ENCODE data around the gene ATP5F1D. TPM values are rescaled to one million over a fixed set of nuclear protein-coding genes. Genes with fewer than 3 reads are reported as not detected.
A peak's percentile ranks its signal among the peaks of the same experiment; 100 is the strongest.

ATP5F1D gene
- total RNA-seq, 2 donors from 2014 or later = 104 to 115 TPM

DNA sequence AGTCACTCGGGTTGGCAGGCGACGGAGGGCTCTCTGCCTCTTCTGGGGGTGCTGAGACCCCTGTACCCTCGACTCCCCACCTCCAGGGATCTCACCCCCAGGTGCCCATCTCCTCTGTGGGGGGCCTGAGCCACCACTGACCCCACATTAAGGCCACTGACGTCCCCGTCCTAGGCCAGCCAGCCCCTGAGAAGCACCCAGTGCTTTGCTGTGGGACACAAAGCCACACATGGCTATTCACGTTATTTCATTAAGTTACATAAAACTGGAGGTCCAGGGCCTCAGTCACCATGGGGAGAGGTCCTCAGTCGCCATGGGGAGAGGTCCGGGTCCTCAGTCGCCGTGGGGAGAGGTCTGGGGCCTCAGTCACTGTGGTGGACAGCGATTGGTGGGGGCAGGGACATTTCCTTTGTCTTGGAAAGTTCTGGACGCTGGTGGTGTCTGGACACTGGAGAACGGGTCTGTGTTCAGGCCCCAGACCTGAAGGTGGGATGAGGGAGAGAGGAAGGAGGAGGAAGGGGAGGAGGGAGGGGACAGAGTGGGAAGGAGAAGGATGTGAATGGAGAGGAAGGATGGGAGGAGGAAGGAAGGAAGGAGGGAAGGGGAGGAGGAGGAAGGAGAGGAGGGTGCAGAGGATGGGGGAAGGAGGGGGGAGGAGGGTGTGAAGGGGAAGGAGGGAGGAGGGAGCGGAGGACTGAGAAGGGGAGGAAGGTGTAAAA is 40.2 kb downstream of the ATP5F1D start:
- Mint-ChIP-seq H3K4me1 (peaks cover 15% of the 10 kb centered on the region), H3K27ac (no peak overlapping the region), H3K27me3 (peaks cover 17% of the 10 kb centered on the region), H3K36me3 (ENCODE audit: low read depth) (peaks cover 2% of the 10 kb centered on the region), H3K4me3 (no peak overlapping the region)
- no peaks in the 10 kb centered on the region for H3K9me3 ChIP-seq (ENCODE audit: control insufficient read depth, low read length, poor library complexity, severe bottlenecking)
- DNase-seq (no peak), ATAC-seq (no peak)

DNA sequence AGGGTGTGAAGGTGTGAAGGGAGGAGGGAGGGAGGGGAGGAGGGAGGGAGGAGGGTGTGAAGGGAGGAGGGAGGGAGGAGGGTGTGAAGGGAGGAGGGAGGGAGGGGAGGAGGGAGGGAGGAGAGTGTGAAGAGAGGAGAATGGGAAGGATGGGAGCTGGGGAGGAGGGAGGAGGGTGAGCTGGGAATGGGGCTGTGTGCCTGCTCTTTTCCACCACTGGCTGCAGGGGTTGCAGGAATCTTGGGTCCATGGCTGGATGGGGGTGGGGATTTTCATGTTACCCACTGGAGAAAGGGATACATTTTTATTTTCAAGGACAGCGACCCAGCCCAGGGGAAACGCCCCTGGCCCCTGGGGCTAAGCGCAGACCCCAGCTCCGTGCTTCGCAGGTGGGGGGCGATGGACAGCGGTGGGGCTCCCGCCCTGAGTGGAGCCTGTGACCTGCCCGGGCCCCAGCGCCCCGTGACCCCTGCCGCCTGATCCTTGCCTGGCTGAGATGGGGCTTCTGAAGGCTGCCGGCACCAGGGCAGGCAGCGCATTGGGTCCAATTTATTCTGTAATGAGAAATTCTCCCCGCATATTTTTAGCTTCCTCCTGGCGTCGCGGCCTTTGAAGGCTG is 41.1 kb downstream of the ATP5F1D start:
- peaks cover 2% of the 10 kb centered on the region for H3K36me3 Mint-ChIP-seq (ENCODE audit: low read depth)
- no peaks in the 10 kb centered on the region for H3K9me3 ChIP-seq (ENCODE audit: control insufficient read depth, low read length, poor library complexity, severe bottlenecking)
- no peak overlapping the region for H3K27ac Mint-ChIP-seq
- H3K27me3 Mint-ChIP-seq = peaks cover 17% of the 10 kb centered on the region
- H3K4me3 Mint-ChIP-seq = no peak overlapping the region
- DNase-seq = no peak
- no peak for ATAC-seq
- H3K4me1 Mint-ChIP-seq = peaks cover 13% of the 10 kb centered on the region

DNA sequence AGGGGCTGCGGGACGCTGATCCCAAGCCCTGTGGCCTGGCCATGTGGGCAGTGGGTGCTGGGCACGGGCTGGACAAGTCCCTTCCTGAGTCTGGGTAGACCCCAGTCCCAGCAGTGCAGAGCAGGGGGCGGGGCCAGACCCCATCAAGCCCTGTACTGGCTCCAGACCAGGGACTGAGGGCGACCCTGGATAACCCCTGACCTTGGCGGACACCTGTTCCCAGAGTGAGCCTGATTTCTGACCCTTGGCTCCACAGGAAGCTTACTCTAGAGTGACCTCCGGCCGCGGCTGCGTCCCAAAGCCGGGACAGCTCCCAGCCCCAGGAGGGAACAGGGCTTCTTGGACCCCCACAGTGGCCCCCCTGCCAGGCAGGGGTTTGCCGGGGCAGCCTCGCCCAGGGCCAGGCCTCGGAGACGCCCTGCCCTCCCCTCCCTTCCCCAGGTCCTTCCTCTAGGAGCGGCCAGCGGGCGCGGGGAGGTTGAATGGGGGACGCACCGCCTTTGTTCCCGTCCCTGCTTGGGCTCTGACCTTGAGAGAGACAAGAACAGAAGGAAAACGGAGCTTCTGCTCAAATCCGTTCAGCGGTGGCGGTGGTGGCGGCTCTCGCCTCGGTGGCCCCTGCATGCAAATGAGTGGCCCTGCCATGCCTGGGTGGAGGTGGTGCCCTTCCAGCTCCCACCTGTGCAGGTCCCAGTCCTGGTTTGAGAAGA is 41.8 kb downstream of the ATP5F1D start:
- H3K4me3 Mint-ChIP-seq = no peak overlapping the region

DNA sequence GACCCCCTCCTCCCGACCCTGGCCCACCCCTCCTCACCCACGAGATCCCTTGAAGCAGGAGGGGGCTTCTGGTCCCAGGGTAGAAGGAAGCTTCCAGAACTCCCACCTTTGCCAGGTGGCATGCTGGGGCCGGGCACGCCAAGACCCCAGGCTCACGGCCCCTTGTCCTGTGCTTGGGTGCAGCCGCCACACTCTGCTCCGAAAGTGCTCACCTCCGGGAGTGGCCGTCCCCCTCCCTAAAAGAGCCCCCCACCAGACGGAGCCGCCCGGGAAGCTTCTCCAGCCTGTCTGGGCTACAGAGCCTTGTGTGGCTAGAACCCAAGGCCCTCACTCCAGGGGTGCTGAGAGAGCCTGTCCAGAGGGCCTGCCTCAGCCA is 42.4 kb downstream of the ATP5F1D start:
- peaks cover 17% of the 10 kb centered on the region for H3K27me3 Mint-ChIP-seq
- no peak for DNase-seq
- peak overlapping the region; percentile 81 for H3K4me3 Mint-ChIP-seq
- ATAC-seq = no peak
- no peak overlapping the region for H3K27ac Mint-ChIP-seq
- peaks cover 13% of the 10 kb centered on the region for H3K4me1 Mint-ChIP-seq
- H3K36me3 Mint-ChIP-seq (ENCODE audit: low read depth) = peaks cover 2% of the 10 kb centered on the region
- no peaks in the 10 kb centered on the region for H3K9me3 ChIP-seq (ENCODE audit: control insufficient read depth, low read length, poor library complexity, severe bottlenecking)

More for the DNA sequence above, 41.8 kb downstream of the ATP5F1D start:
- H3K36me3 Mint-ChIP-seq (ENCODE audit: low read depth) = peaks cover 2% of the 10 kb centered on the region
- DNase-seq (no peak), ATAC-seq (no peak)
- peaks cover 13% of the 10 kb centered on the region for H3K4me1 Mint-ChIP-seq
- no peaks in the 10 kb centered on the region for H3K9me3 ChIP-seq (ENCODE audit: control insufficient read depth, low read length, poor library complexity, severe bottlenecking)
- no peak overlapping the region for H3K27ac Mint-ChIP-seq
- H3K27me3 Mint-ChIP-seq = peaks cover 17% of the 10 kb centered on the region

DNA sequence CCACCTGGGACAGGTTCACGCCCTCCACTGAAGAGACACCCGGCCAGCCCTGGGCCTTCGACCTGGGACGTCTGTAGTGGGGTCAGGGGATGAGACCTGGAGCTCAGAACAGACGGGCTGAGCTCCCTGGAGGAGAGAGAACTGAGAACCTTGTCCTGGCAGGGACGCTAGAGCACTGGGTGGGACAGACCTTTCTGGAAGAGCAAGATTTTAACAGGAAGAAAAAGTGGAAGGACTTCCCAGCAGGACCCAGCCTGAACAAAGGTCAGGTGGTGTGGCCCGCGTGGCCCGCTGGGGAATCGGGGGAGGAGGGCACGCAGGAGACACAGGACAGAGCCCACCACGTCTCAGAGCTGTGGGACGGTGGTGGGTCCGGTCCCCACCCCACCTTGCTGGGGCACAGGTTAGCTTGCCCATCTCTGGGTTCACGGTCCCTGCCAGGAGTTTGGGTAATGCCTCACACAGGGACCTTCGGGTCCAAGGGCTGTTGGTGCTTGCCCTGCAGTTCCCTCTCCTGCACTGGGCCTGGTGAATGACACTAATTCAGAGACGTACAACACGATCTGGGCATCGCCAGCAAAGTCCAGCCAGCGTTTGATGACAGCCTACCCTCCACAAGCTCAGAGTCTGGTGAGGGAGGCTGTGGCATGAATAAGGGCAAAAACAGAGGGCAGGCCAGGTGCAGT is 42.9 kb downstream of the ATP5F1D start:
- Mint-ChIP-seq H3K27ac (no peak overlapping the region), H3K27me3 (peaks cover 17% of the 10 kb centered on the region), H3K36me3 (ENCODE audit: low read depth) (peaks cover 2% of the 10 kb centered on the region), H3K4me1 (peaks cover 13% of the 10 kb centered on the region), H3K4me3 (peak overlapping the region; percentile 81)
- no peaks in the 10 kb centered on the region for H3K9me3 ChIP-seq (ENCODE audit: control insufficient read depth, low read length, poor library complexity, severe bottlenecking)
- no peak for ATAC-seq
- no peak for DNase-seq

DNA sequence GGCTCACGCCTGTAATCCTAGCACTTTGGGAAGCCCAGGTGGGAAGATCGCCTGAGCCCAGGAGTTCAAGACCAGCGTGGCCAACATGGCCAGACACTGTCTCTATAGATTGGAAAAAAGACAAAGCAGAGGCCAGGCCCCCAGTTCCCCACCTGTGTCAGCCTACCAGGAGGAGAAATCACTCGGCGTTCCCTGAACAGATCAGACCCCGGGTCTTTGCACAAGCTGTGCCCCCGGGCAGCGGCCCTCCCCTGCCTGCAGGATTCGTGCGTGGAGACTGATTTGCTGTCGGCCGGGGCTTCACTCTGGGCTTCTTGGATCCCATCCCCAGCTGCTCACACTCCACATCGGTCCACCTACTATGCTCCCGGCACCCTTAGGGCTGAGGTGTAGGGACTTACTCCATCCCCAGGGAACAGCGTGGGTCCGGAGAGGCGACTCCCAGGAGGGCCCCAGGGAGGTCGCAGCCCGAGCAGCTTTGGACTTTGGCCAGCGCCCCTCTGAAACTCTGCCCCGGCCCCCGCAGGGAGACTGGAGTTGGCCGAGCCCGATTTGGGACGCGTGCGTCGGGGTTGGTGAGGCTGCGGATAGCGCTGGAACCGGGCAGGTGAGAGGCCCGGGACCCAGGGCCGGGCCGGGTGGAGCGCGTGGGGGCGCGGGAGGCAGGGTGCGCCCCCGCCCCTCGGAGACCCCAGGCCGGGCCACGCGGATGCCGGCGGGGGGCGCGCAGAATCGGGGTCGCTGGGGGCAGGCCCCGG is 43.6 kb downstream of the ATP5F1D start:
- peak overlapping the region; percentile 57 for H3K4me3 Mint-ChIP-seq
- DNase-seq (no peak), ATAC-seq (no peak)
- no peak overlapping the region for H3K27ac Mint-ChIP-seq
- H3K4me1 Mint-ChIP-seq = peaks cover 8% of the 10 kb centered on the region
- peaks cover 2% of the 10 kb centered on the region for H3K36me3 Mint-ChIP-seq (ENCODE audit: low read depth)
- H3K9me3 ChIP-seq (ENCODE audit: control insufficient read depth, low read length, poor library complexity, severe bottlenecking) = no peaks in the 10 kb centered on the region
- H3K27me3 Mint-ChIP-seq = peaks cover 17% of the 10 kb centered on the region

DNA sequence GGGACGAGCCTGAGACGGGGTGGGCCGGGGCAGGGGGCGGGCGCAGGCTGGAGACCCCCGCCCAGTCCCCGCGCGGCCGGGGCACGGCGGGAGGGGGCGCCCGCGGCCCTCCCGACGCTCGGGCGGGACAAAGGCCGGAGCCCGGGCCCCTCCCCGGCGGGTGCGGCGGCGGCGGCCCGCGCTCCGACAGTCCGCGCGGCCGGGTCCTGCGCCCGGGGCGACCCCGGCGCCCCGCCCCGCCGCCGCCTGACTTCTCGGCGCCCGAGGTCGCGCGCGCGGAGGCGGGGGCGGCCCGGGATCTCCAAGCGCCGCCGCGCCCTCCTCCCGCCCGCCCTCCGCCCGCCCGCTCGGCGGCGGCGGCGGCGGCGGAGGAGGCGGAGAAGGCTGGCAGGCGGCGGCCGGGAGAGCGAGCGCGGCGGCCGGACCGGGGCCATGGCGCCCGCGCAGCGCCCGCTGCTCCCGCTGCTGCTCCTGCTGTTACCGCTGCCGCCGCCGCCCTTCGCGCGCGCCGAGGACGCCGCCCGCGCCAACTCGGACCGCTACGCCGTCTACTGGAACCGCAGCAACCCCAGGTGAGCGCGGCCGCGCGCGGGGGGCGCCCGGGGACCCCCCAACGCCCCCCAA is 44.3 kb downstream of the ATP5F1D start, which contains the start of gene EFNA2:
EFNA2 (plus strand) TSS at position 137 of the 624 bp plus-strand sequence; CDS start at position 433, 296 bp downstream.
- H3K27ac Mint-ChIP-seq = no peak within 1 kb of the TSS
- H3K36me3 Mint-ChIP-seq (ENCODE audit: low read depth) = peaks cover 2% of the 10 kb centered on the region
- DNase-seq = no peak
- ATAC-seq = no peak
- no peaks in the 10 kb centered on the region for H3K9me3 ChIP-seq (ENCODE audit: control insufficient read depth, low read length, poor library complexity, severe bottlenecking)
- H3K4me1 Mint-ChIP-seq = peaks cover 6% of the 10 kb centered on the region
- peaks cover 17% of the 10 kb centered on the region for H3K27me3 Mint-ChIP-seq
- H3K4me3 Mint-ChIP-seq = peak within 1 kb of the TSS; percentile 79

DNA sequence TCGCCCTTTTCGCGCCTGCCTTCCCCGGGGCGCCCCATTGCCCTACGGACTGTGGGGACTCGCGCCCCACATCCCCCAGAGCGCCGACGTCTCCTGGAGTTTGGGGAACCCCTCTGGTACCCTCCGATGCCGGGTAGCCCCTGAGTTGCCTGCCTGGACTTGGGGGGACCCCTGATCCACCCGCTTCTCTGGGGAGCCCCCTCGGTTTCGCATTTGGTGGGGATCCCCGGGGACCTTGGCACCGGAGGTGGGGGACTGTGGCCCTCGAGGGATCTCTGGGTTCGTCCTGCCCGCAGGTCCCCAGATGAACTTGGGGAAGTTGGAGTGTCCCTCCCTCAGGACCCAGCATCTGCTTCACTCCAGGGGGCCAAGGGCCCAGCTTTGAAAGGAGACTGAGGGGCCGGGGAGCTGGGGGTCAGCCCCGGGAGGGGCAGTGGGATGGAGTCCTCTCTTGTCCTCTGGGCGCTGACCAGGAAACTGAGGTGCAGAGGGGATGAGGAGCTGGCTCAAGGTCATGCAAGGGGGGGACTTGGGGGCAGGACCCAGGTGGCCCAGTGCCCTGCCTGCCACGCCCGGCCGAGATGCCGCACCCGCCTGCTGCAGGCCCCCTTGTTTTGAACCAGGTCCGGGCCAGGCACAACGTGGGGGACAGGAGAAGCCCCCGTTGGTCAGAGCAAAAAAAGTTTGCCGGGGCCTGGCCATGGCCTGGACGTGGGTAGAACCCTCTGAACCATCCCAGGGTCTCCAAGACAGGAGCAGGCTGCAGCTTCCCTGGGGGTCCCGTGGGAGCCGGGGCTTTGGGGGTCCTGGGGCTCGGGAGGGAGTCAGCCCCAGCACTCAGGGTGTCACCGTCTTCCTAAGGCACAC is 45.2 kb downstream of the ATP5F1D start:
- peak overlapping the region; percentile 79 for H3K4me3 Mint-ChIP-seq
- peaks cover 17% of the 10 kb centered on the region for H3K27me3 Mint-ChIP-seq
- no peak overlapping the region for H3K27ac Mint-ChIP-seq

DNA sequence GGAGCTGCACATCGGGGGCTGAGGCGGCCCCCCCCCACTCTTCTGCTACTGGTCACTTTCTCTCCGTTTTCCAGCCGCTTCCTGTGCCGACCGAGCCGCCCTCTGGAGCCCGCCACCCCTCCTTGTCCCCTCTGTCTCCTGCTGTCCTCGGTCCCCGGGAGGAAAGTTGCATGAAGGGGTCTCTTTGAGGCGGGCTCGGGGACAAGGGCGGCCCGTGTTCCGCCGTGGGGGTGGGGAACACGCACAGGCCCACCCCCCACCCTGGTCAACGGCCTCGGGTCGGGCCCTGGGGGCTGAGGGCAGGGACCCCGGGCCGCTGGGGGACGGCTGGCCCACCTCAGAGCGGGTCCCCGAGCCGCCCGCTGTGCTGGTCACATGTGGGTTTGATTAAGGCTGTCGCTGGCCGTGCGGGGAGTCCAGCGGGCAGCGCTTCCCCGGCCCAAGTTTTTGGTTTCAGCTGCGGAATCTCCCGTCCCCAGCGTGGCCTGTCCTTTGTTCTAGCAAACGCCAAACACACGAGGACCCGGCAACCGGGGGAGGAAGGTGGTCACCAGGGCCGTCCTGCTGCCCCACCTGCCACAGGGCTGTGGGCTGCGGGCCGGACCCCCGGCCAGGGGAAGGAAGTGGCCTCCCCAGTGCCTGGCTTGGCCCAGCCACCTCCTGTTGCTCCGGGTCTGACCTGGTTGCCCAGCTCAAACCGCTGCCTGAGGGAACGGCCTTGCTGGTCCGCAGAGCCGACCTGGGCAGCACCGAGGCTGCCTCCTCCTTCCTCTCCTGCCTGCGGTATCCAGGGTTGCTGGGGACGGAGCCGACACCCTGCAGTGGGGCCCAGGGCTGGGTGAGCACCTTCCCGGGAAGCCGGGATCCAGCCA is 46.0 kb downstream of the ATP5F1D start:
- ATAC-seq = no peak
- peaks cover 24% of the 10 kb centered on the region for H3K27me3 Mint-ChIP-seq
- peak overlapping the region; percentile 62 for H3K4me3 Mint-ChIP-seq
- peaks cover 10% of the 10 kb centered on the region for H3K4me1 Mint-ChIP-seq
- H3K9me3 ChIP-seq (ENCODE audit: control insufficient read depth, low read length, poor library complexity, severe bottlenecking) = no peaks in the 10 kb centered on the region
- peaks cover 5% of the 10 kb centered on the region for H3K36me3 Mint-ChIP-seq (ENCODE audit: low read depth)
- H3K27ac Mint-ChIP-seq = no peak overlapping the region
- no peak for DNase-seq

More for the DNA sequence above, 45.2 kb downstream of the ATP5F1D start:
- H3K9me3 ChIP-seq (ENCODE audit: control insufficient read depth, low read length, poor library complexity, severe bottlenecking) = no peaks in the 10 kb centered on the region
- peaks cover 6% of the 10 kb centered on the region for H3K4me1 Mint-ChIP-seq
- DNase-seq (no peak), ATAC-seq (no peak)
- H3K36me3 Mint-ChIP-seq (ENCODE audit: low read depth) = peaks cover 2% of the 10 kb centered on the region

DNA sequence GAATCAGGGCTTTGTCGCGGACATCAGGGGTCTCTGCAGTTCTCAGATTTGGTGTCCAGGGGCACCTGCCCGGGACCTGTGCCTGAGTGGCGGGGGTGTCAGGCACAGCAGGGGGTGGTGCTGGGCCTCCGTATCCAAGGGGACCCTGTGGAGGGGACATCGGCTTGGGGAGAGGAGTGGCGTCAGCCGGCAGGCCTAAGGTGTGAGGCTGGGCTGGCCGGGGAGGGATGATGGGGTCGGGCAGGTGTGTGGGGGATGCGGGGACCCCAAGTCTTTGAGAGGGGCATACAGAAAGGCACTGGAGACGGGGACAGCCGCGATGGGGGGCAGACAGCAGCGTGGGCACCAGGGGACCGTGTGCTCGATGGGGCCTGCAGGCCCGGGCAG is 46.7 kb downstream of the ATP5F1D start:
- H3K27ac Mint-ChIP-seq = no peak overlapping the region
- H3K36me3 Mint-ChIP-seq (ENCODE audit: low read depth) = peaks cover 5% of the 10 kb centered on the region
- H3K4me3 Mint-ChIP-seq = no peak overlapping the region
- H3K4me1 Mint-ChIP-seq = peaks cover 10% of the 10 kb centered on the region
- peaks cover 27% of the 10 kb centered on the region for H3K27me3 Mint-ChIP-seq
- ATAC-seq = no peak
- H3K9me3 ChIP-seq (ENCODE audit: control insufficient read depth, low read length, poor library complexity, severe bottlenecking) = no peaks in the 10 kb centered on the region
- no peak for DNase-seq
